GM06990 (cell line): Measurements from ENCODE around the gene GNG8.
"Not testable (repeated sequence)": the region's sequence is repeated elsewhere in the genome, so short reads cannot be mapped to it uniquely, and the experiment has no call there.

Source experiments
- DNase-seq: peaks from one replicate; pipeline ENCODE4 v3.0.0-alpha.2; 2011; ENCODE audit not compliant: insufficient read length; ENCODE audit errors: extremely low read depth
- H3K27me3 ChIP-seq: replicated peaks from 2 replicates; pipeline ENCODE4 v1.6.0; 2011; ENCODE audit warnings: low read length; ENCODE audit not compliant: control insufficient read depth, insufficient read depth
- H3K36me3 ChIP-seq: 2 replicates; pipeline ENCODE4 v1.5.1; 2011; ENCODE audit warnings: low read length; ENCODE audit not compliant: control insufficient read depth, insufficient read depth
- H3K4me3 ChIP-seq: replicated peaks from 2 replicates; pipeline ENCODE4 v1.5.1; 2011; ENCODE audit warnings: low read depth, mild to moderate bottlenecking, control low read depth, low read length
- TF ChIP-seq, protein P1 (sequence below): IDR thresholded peaks from 2 replicates; pipeline ENCODE4 v1.5.1; 2011; ENCODE audit warnings: low read length, control low read depth, mild to moderate bottlenecking, inconsistent platforms; ENCODE audit not compliant: insufficient read depth, poor library complexity, severe bottlenecking

The GNG8 gene

DNA sequence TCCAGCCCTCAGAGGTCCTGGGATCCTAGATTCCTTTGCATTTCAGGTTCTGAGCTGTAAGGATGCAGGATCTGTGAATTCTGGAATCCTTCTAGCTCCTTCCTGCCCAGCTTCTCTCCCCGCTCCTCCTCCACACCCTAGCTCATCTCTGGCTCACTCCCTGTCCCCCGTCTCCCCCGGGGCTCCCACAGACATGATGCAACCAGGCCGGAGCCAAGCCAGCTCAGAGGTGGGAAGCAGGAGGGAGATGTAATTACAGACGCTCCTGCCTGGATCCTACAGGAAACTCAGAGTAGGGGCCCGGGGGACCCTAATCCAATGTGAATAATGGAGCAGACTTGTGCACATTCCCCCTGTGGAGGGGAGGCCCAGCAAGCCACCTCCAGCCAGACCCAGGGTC, 4.5 kb downstream of the GNG8 start:
- H3K27me3 ChIP-seq: no peaks in the 10 kb centered on the region; the same call in 1 of the 2 replicates
- H3K36me3 ChIP-seq: no peaks in the 10 kb centered on the region
- TF ChIP-seq, protein P1, sequence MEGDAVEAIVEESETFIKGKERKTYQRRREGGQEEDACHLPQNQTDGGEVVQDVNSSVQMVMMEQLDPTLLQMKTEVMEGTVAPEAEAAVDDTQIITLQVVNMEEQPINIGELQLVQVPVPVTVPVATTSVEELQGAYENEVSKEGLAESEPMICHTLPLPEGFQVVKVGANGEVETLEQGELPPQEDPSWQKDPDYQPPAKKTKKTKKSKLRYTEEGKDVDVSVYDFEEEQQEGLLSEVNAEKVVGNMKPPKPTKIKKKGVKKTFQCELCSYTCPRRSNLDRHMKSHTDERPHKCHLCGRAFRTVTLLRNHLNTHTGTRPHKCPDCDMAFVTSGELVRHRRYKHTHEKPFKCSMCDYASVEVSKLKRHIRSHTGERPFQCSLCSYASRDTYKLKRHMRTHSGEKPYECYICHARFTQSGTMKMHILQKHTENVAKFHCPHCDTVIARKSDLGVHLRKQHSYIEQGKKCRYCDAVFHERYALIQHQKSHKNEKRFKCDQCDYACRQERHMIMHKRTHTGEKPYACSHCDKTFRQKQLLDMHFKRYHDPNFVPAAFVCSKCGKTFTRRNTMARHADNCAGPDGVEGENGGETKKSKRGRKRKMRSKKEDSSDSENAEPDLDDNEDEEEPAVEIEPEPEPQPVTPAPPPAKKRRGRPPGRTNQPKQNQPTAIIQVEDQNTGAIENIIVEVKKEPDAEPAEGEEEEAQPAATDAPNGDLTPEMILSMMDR: no peak
- H3K4me3 ChIP-seq: no peak overlapping the region
- DNase-seq: no peak

DNA sequence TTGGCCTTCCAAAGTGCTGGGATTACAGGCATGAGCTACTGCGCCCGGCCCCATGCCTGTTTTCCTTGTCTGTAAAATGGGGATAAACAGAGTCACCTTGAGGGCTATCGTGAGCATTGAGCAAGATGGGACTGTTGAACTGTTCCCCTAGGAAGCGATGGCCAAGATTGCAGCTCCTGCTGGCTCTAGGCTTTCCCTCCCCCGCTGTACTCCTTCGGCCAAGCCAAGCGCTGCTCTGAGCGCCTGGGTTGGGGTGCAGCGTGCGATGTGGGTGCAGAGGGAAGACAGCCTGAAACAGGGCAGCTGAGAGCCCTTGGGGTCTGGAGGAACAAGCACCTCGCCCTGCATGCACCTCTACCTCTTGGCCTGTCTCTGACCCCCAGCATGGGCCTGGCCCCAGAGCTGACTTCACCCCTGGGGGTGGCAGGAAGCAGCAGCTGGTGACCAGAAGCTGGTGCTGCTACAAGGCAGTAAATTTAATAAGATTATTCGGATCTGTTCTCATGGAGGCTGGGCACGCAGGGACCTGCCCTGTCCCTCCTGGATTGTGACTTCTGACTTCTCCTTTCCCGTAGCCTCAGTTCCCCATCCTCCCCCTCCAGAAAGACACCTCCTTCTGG, 5.3 kb downstream of the GNG8 start:
- DNase-seq: no peak
- Histone ChIP-seq H3K4me3 (no peak overlapping the region), H3K36me3 (no peaks in the 10 kb centered on the region), H3K27me3 (no peaks in the 10 kb centered on the region; the same call in 1 of the 2 replicates)
- TF ChIP-seq, protein P1: no peak

DNA sequence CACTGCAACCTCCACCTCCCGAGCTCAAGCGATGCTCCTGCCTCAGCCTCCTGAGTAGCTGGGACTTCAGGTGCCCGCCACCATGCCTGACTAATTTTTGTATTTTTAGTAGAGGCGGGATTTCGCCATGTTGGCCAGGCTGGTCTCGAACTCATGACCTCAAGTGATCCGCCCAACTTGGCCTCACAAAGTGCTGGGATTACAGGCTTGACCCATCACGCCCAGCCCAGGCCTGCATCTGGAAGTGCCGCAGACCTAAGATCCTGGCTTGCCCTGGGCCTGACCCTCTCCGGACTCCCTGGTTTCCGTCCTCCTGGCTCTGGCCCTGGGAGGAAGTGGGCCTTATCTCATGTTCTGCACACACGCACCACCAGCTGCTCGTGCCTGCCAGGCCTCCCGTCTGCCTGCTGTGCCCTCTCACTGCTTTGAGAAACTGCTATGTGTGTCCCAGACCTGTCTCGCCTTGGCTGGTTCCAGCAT, 6.4 kb downstream of the GNG8 start:
- no peak for DNase-seq
- no peak overlapping the region for H3K4me3 ChIP-seq
- no peaks in the 10 kb centered on the region for H3K36me3 ChIP-seq
- TF ChIP-seq, protein P1: no peak
- H3K27me3 ChIP-seq: no peaks in the 10 kb centered on the region; the same call in 1 of the 2 replicates

DNA sequence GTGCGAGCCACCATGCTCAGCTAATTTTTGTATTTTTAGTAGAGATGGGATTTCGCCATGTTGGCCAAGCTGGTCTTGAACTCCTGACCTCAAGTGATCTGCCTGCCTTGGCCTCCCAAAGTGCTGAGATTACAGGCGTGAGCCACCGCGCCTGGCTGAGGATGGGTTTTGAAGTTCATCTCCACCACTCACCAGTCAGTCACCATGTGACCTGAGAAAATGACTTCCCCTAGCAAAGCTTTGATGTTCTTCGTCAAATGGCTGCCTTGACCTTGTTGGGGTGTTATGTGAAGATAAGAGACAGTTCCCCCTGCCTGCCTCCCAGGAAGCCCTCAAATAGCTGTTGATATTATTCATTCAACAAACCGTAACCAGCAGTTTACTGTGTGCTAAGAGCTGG, 7.0 kb downstream of the GNG8 start:
- not testable (repeated sequence) for H3K4me3 ChIP-seq, H3K27me3 ChIP-seq, H3K36me3 ChIP-seq, DNase-seq

DNA sequence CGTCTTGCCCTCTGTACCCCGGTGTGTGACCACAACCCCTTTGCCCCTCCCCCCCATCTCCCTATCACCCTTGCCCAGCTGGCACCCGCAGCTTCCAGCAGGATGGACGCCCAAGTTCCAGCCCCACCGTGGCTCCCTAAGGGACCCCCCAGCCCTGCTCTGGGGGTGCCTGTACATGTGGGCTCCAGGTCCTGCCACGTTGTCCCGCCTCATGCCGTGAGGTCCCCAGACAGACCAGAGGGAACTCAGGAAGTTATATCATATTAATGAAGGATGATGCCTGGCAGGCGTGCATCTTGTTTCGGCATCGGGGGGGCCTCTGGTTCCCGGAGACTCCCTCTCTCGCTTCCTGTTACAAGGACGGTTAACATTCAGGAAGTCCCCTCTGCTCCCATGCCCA, 9.6 kb downstream of the GNG8 start:
- TF ChIP-seq, protein P1: no peak
- no peaks in the 10 kb centered on the region; the same call in 1 of the 2 replicates for H3K36me3 ChIP-seq
- no peaks in the 10 kb centered on the region for H3K27me3 ChIP-seq
- DNase-seq: no peak
- H3K4me3 ChIP-seq: no peak overlapping the region

DNA sequence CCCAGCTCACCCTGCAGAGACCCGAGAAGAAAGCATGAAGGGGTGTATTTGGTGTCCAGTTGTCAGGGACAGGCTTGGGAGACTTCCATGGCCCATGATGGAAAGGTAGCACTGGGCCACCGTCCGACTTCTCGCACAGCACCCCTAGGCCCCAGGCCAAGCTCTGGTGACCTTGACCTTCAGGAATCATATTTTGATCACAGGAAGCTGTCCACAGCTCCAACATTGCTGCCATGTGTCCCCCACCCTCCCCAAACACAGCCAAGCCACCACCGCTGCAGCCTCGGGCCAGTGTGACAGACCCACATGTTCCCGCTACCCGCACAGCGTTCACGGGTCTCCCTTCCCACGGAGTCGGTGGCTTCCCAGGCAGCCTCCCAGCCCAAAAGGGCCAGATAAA, 10.3 kb downstream of the GNG8 start:
- H3K36me3 ChIP-seq: peaks cover 3% of the 10 kb centered on the region; the same call in 1 of the 2 replicates
- no peak for DNase-seq
- no peaks in the 10 kb centered on the region for H3K27me3 ChIP-seq
- TF ChIP-seq, protein P1: no peak
- no peak overlapping the region for H3K4me3 ChIP-seq
